Measurements from ENCODE around the gene UBR2.
"Not testable (repeated sequence)": the region's sequence is repeated elsewhere in the genome, so short reads cannot be mapped to it uniquely, and the experiment has no call there.

The UBR2 gene

DNA sequence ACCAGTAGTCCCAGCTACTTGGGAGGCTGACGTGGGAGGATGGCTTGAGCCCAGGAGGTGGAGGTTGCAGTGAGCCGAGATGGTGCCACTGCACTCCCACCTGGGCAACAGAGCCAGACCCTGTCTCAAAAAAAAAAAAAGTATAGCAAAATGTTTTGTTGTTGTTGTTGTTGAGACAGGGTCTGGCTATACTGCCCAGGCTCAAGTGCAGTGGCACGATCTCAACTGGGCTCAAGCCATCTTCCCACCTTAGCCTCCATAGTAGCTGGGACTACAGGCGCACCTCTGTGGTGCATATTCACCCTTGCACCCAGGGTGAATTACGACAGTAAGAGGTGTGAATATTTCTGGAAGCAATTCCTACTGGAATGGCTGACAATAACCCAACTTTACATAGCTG, 11.4 kb upstream of the UBR2 start:
- FAIRE-seq = no peak
- DNase-seq (ENCODE audit: insufficient read length, low spot score) = no peak

- no peak for DNase-seq (ENCODE audit: insufficient read length, low spot score)
- FAIRE-seq = no peak
Observed at GRCh38 chr6:42555477-42556457, 8.1 kb upstream of the UBR2 start.

- no peak for FAIRE-seq
- no peak for DNase-seq (ENCODE audit: insufficient read length, low spot score)
Observed at GRCh38 chr6:42556462-42556861, 7.4 kb upstream of the UBR2 start.

DNA sequence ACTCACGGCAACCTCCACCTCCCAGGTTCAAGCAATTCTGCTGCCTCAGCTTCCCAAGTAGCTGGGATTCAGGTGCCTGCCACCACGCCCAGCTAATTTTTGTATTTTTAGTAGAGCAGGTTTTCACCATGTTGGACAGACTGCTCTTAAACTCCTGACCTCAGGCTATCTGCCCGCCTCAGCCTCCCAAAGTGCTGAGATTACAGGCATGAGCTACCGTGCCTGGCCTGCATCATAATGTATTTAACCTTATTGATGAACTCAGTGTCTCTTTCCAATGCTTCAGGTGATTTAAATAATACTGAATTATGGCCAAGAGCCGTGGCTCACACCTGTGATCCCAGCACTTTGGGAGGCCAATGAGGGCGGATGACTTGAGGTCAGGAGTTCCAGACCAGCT, 4.6 kb upstream of the UBR2 start:
- FAIRE-seq = not testable (repeated sequence)

GRCh38 chr6:42561986-42562385, 1.8 kb upstream of the UBR2 start:
- FAIRE-seq = no peak
- no peak for DNase-seq (ENCODE audit: insufficient read length, low spot score)

More for the DNA sequence above, 4.6 kb upstream of the UBR2 start:
- not testable (repeated sequence) for DNase-seq (ENCODE audit: insufficient read length, low spot score)

- FAIRE-seq (no peak), DNase-seq (ENCODE audit: insufficient read length, low spot score) (no peak)
Observed at GRCh38 chr6:42562788-42563405, 932 bp upstream of the UBR2 start.

GRCh38 chr6:42564506-42564825, 637 bp downstream of the UBR2 start:
- FAIRE-seq (no peak), DNase-seq (ENCODE audit: insufficient read length, low spot score) (no peak)

DNA sequence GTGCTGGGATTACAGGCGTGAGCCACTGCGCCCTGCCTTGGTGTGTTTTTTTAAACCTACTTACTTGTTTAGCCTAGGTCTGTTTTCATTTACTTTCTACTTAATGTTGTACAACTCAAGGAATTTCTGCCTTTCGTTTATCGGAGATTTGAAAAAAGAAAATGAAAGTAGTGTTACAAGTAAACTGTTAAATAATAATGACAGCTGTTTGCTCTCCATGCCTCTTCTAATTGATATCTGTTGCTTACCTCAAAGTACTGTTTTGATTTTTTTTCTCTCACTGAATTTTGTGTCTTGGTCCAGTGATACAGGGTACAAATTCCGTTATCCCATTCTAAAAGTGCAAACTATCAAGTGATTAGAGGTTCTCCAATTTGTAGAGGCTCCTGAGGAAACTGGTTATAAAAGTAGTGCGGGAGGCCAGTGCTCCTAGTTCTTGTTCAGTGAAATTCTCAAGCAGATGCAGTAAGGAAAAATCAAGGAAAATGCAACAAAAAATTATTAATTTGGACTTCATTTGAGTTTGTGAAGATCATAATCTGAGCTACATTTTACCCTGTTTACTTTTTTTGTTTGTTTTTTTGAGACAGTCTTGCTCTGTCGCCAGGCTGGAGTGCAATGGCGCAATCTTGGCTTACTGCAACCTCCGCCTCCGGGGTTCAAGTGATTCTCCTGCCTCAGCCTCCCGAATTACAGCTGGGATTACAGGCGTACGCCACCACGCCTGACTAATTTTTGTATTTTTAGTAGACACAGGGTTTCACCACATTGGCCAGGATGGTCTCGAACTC, 2.2 kb downstream of the UBR2 start:
- DNase-seq (ENCODE audit: insufficient read length, low spot score) (no peak), FAIRE-seq (peak; percentile 33)

- DNase-seq (ENCODE audit: insufficient read length, low spot score) (no peak), FAIRE-seq (no peak)
Observed at GRCh38 chr6:42566614-42567208, 2.9 kb downstream of the UBR2 start.

DNA sequence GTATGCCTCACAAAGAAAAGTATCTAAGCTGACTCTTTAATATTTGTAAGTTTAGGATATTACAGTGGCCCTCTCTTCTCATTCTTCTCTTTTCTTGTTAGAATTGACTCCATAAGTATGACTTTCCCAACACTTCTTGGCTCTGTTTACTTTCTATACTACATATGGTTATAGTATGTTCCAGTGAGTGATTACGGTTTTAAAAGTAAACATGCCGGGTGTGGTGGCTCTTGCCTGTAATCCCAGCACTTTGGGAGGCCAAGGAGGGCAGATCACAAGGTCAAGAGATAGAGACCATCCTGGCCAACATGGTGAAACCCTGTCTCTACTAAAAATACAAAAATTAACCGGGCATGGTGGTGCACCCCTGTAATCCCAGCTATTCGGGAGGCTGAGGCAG, 3.4 kb downstream of the UBR2 start:
- DNase-seq (ENCODE audit: insufficient read length, low spot score); FAIRE-seq: not testable (repeated sequence)

DNA sequence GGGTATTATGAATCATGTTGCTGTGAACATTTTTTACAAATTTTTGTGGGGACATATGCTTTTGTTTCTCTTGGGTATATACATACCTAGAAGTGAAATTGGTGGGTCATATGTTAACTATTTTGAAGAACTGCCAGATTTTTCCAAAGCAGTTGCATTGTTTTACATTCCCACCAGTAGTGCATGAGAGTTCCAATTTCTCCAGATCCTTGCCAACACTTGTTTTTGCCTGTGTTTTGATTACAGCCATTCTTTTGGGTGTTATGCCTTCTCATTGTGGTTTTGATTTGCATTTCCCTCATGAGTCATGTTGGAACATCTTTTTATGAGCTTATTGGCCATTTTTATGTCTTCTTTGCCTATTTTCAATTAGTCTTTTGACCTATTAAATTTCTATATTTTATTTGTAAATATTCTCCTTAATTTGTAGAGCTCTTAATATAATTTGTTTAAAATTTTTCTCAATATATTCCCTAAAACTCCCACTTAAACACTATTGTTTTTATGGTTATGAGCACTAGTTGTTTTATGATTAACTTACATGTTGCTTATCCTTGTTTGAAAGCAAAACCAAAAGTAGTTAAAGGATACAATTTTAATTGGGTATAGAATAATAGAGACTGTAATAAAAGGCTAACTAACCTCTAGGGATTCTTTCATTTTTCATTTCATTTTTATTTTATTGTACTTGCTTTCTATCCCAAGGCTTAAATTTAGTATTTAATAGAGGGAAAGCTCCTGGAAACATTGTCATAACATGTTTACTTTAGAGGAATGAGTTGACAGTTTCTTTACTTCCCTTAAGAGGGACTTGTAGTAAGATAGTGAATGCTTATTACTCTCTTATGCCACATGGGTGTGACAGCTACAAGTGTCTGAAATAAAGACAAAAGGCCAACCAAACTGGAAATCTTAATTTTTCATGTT, 5.5 kb downstream of the UBR2 start:
- DNase-seq (ENCODE audit: insufficient read length, low spot score) (no peak), FAIRE-seq (peak; percentile 45)

DNA sequence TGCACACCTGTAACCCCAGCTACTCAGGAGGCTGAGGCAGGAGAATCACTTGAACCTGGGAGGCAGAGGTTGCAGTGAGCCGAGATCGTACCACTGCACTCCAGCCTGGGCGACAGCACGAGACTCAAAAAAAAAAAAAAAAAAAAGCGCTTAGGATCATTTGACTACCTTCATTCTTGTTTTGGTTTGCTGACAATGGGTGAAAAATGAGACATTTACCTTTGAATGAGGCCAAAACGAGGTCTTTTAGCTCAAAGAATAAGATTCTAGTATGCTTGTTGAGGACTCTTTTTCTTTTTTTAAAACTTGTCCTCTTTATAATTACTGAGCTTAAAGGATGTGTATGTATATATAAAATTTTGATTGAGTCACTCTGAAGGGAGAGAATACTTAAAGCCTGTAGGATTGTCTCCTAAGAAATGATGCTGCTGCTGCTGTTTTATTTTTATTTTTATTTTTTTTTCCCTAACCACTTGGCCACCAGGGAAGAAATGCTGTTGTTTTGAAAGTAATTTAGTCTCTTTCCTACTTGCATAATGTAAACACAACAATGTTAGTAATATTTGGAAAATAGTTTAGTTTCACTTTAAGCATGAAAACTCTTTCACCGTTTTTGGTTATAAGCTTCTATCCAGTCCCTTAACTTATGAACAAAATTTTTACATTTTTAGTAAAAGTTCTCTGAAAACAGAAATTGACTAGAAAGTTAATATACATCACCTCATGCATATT, 7.9 kb downstream of the UBR2 start:
- DNase-seq (ENCODE audit: insufficient read length, low spot score) = no peak
- no peak for FAIRE-seq

DNA sequence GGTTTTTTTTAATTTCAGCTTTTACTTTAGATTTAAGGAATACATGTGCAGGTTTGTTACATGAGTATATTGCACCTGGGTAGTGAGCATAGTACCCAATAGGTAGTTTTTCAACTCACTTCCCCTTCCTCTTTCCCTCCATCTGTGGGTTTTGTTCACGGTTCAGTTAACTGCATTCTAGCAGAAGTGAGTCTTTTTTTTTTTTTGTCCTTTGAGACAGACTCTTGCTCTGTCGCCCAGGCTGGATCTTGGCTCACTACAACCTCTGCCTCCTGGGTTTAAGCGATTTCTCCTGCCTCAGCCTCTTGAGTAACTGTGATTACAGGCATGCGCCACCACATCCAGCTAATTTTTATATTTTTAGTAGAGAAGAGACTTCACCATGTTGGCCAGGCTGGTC, 8.7 kb downstream of the UBR2 start:
- DNase-seq (ENCODE audit: insufficient read length, low spot score) = no peak
- peak; percentile 97 for FAIRE-seq

GRCh38 chr6:42576538-42576937, 12.7 kb downstream of the UBR2 start:
- not testable (repeated sequence) for DNase-seq (ENCODE audit: insufficient read length, low spot score); FAIRE-seq

- FAIRE-seq = no peak
- no peak for DNase-seq (ENCODE audit: insufficient read length, low spot score)
Observed at GRCh38 chr6:42598300-42598699, 34.5 kb downstream of the UBR2 start.

DNA sequence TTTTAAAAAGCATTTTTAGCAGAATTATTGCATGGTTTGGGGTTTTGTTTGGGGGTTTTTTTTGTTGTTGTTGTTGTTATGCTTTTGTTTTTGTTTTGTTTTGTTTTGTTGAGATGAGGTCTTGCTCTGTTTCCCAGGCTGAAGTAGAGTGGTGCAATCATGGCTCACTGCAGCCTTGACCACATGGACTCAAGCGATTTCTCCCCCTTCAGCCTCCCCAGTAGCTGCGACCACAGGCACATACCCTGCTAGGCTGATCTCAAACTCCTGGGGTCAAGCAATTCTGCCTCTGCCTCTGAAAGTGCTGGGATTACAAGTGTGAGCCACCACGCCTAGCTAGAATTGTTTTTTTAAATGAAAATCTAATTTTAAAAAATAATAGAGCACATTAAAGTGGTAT, 35.7 kb downstream of the UBR2 start:
- DNase-seq (ENCODE audit: insufficient read length, low spot score) = no peak
- no peak for FAIRE-seq

- DNase-seq (ENCODE audit: insufficient read length, low spot score) = no peak
- FAIRE-seq = no peak
Observed at GRCh38 chr6:42604150-42604549, 40.3 kb downstream of the UBR2 start.

GRCh38 chr6:42604699-42605098, 40.9 kb downstream of the UBR2 start:
- not testable (repeated sequence) for DNase-seq (ENCODE audit: insufficient read length, low spot score); FAIRE-seq

GRCh38 chr6:42610416-42610815, 46.6 kb downstream of the UBR2 start:
- peak; percentile 62 for FAIRE-seq
- DNase-seq (ENCODE audit: insufficient read length, low spot score) = peak; percentile 10

All from GM19239 (cell line).